Left lung (tissue), 10 donors: ENCODE data around the gene RPS15. TPM values are rescaled to one million over a fixed set of nuclear protein-coding genes. Genes with fewer than 3 reads are reported as not detected.

ENCODE experiments used
- ATAC-seq: fragments of 200-7000 bp; cut with Tn5 transposase; one replicate; pipeline ENCODE4 v1.9.1; 2020; ENCODE audit warnings: moderate library complexity
- DNase-seq, 4 donors: peaks; one replicate each; pipeline ENCODE4 v3.0.0-alpha.2; 2013 to 2020
- H3K27ac ChIP-seq, 2 donors: fragments of 200-600 bp; sonication (generic) in 1 of 2; one replicate each; pipeline versions ENCODE4 v1.5.0 to v1.8.0; 2020 to 2021
- H3K27me3 ChIP-seq, 2 donors: fragments of 200-600 bp; sonication (generic) in 1 of 2; one replicate each; pipeline versions ENCODE4 v1.5.0 to v1.8.0; 2020 to 2021
- H3K36me3 ChIP-seq, 2 donors: fragments of 200-600 bp; sonication (generic) in 1 of 2; one replicate each; pipeline versions ENCODE4 v1.5.0 to v1.8.0; 2020 to 2021
- H3K4me1 ChIP-seq, 2 donors: fragments of 200-600 bp; one replicate each; pipeline ENCODE4 v1.8.0; 2021
- H3K4me3 ChIP-seq, 2 donors: fragments of 200-600 bp; sonication (generic) in 1 of 2; one replicate each; pipeline versions ENCODE4 v1.5.0 to v1.8.0; 2020 to 2021; ENCODE audit warnings: mild to moderate bottlenecking in 1 of 2
- H3K9me3 ChIP-seq, 2 donors: fragments of 200-600 bp; sonication (generic) in 1 of 2; one replicate each; pipeline versions ENCODE4 v1.5.0 to v1.8.0; 2020 to 2021
- CTCF ChIP-seq, 2 donors: fragments of 200-600 bp; sonication (generic) in 1 of 2; IDR thresholded peaks; one replicate each; pipeline versions ENCODE4 v1.5.0 to v1.8.0; 2021; ENCODE audit warnings: antibody characterized with exemption in 2 of 2
- intact Hi-C, 2 donors: fragments of 100-400 bp; cut with DNase I; formaldehyde crosslinking; loops; one replicate each; pipeline versions ENCODE4 v1.11.2 to v1.14.2; 2022
- polyA plus RNA-seq, 6 donors: library from polyadenylated mRNA; unstranded; fragments of 120-200 nt; gene quantifications; one replicate each; pipeline ENCODE4 v1.2.1, GENCODE V29; 2013; ENCODE audit not compliant: insufficient read length in 6 of 6
- total RNA-seq, 2 donors: library from RNA; stranded (reverse); fragmentation: NEBNext Ultra II Directional; extraction: Animal tissue kit (Norgen Biotek cat#: 25700); gene quantifications; one replicate each; pipeline ENCODE4 v1.2.1, GENCODE V29; 2021
- donor health status: DM: no; HTN: yes; CAD: no.
- donor health status: DM: no; HTN: no; CAD: no.

RPS15 gene
- total and polyA plus RNA-seq, 8 donors: 673 to 987 (median 836) TPM

- DNase-seq: peak in 1 of 4 donors; percentile 85
- no peak overlapping the region for H3K4me3 ChIP-seq
- peaks cover 21 to 55% of the 10 kb centered on the region in 2 donors for H3K4me1 ChIP-seq
- H3K9me3 ChIP-seq: no peaks in the 10 kb centered on the region
- peaks cover 0 to 8% of the 10 kb centered on the region in 2 donors for H3K36me3 ChIP-seq
- TF ChIP-seq CTCF (IDR thresholded peaks at IDR 0.05): peak; percentile 29 to 60
- H3K27ac ChIP-seq: no peak overlapping the region
- peak; percentile 79 for ATAC-seq
- intact Hi-C loops: no loop called here
- peaks cover 55 to 66% of the 10 kb centered on the region in 2 donors for H3K27me3 ChIP-seq
These were observed 27.2 kb downstream of the RPS15 start for GRCh38 chr19:1465191-1466016.

- Histone ChIP-seq H3K4me1 (peaks cover 27 to 61% of the 10 kb centered on the region in 2 donors), H3K27me3 (peaks cover 62 to 72% of the 10 kb centered on the region in 2 donors), H3K4me3 (no peak overlapping the region), H3K27ac (no peak overlapping the region), H3K9me3 (no peaks in the 10 kb centered on the region), H3K36me3 (peaks cover 0 to 2% of the 10 kb centered on the region in 2 donors)
- intact Hi-C loops: no loop called here
- no peak for ATAC-seq
- no peak for TF ChIP-seq CTCF (IDR thresholded peaks at IDR 0.05)
- DNase-seq: no peak
These were observed 27.8 kb downstream of the RPS15 start for GRCh38 chr19:1466018-1466460.

GRCh38 chr19:1466461-1467214 lies 28.4 kb downstream of the RPS15 start:
- DNase-seq (peak in 1 of 4 donors; percentile 47), ATAC-seq (no peak)
- Histone ChIP-seq H3K4me3 (no peak overlapping the region), H3K9me3 (no peaks in the 10 kb centered on the region), H3K27me3 (peaks cover 68 to 78% of the 10 kb centered on the region in 2 donors), H3K36me3 (no peaks in the 10 kb centered on the region), H3K27ac (no peak overlapping the region), H3K4me1 (peaks cover 32 to 67% of the 10 kb centered on the region in 2 donors)
- intact Hi-C loops: no loop called here
- TF ChIP-seq CTCF (IDR thresholded peaks at IDR 0.05): no peak

- no peak overlapping the region for H3K4me3 ChIP-seq
- intact Hi-C loops: no loop called here
- H3K27ac ChIP-seq: no peak overlapping the region
- no peaks in the 10 kb centered on the region for H3K9me3 ChIP-seq
- TF ChIP-seq CTCF (IDR thresholded peaks at IDR 0.05): no peak
- H3K36me3 ChIP-seq: no peaks in the 10 kb centered on the region
- H3K4me1 ChIP-seq: peaks cover 32 to 72% of the 10 kb centered on the region in 2 donors
- DNase-seq (no peak), ATAC-seq (no peak)
- H3K27me3 ChIP-seq: peaks cover 73 to 83% of the 10 kb centered on the region in 2 donors
These were observed 29.0 kb downstream of the RPS15 start for GRCh38 chr19:1467215-1467489.
